ENCODE measurements around the gene CACNA2D4. TPM values are rescaled to one million over a fixed set of nuclear protein-coding genes. Genes with fewer than 3 reads are reported as not detected.

CACNA2D4 gene
- polyA plus RNA-seq, 10 donors = 1.3 to 4.4 (median 2.2) TPM

DNA sequence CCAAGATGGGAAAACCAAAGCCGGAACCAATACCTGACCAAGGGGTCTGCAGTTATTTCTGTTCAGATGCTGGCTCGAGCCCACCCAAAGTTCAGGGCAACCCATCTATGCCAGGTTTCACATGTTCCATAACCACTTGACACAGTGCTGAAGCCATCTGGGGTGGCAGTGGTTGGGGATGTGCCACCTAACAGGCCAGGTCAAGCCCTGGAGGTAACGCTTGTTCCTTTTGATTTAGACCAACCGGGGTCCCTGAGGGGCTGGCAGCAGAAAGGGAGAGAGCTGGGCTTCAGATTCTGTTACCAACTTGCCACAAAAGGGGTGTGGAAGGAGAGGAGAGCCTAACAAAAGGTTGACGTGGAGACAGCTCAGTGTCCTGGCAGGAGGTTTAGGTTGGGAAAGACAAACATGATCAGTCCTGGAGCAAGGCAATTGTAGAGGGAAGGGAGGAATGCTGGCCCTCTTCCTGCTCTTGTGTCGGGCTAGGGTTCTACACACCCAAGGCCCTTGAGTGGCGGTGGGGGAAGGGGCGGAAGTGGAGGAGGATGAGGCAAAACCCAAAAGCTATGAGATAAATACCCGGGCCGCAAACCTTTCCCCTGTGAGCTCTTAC lies 31.9 kb downstream of the CACNA2D4 start:
- DNase-seq = no peak

DNA sequence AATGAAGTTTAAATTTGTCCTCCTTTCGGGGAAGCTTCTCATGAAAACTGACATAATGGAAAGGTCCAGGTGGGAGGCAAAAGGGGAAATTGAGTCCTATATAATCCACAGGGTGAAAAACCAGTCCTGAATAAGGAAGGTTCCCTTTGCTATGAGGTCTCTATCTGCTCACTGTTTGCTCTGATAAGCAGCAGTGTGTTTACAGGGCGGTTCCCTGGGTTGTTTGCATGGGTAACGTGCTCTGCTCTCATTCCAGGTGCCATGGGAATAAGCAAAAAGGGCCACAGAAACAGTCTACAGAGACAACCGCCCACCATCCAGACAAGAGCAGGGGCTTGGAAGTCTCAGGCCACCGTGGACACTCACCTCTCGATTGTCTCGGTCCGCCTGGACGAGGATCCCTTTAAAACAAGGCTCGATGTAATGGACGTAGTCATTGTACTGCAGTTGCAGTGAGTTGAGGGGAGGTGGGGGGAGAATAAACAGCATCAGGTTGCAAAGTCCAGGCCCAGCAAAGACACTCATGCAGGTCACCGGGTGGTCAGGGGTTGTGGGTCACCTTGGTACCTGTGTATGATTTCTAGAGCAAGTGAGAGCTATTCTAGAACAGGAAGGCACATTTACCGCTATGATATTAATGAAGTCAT lies 32.7 kb downstream of the CACNA2D4 start:
- no peak for DNase-seq

DNA sequence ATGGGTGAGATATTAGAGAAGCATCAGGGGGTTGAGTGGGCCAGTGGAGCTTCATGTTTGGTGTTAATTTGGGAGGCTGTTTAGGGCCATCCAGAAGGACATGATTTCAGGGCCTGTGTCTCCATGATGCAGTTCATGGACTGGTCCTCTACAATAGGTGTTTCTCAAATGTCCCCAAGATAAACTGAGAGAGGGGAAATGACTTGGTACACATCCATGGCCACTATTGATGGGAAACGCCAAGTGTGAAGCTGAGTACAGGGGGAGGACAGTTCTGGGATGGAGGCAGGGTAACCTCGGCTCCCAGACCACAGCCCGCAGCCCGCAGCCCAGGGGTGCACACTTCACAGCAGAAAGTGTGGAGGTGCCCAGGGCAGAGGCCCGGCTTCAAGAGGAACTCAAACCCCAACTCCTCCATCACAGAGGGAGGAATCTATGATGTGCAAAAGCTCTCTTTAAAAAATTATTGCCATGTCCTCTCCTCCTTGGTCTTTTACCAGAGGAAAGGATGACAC lies 33.3 kb downstream of the CACNA2D4 start:
- no peak for DNase-seq

DNA sequence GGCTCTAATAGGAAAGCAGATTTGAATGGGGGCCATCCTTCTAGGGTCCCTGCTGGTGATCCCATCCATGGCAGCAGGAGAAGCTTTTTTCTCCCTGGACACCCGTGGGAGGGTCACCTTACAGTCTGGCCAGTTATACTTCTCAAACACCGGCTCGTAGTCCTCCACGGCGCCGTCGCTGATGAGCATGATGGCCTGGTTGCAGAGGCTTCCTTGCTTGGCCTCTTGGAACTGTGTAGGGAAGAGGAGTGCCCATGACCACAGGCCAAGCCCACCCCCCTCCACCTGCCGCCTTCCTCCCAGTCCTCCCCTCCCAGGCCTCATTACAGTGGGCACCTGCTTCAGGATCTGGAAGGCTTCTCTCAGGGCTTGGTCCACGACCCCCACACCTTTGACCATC lies 33.8 kb downstream of the CACNA2D4 start:
- no peak for DNase-seq

DNA sequence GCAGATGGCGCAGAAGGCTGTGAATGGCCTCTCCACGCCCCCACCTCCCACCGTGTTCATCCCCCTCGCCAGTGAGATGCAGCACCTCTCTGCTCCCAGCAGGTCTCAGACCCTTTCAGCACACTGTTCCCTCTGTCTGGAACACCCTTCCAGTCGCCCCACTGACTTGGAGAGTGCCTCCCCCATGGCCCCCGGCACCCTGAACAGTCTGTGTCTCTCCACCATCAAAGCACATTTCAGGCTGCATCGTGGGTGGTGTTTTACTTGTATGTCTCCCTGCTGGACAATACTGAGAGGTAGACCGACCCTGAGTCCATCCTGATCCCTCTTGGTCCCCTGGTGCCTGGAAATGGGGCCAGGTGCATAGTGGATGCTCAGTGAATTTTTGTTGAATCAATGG lies 34.9 kb downstream of the CACNA2D4 start:
- no peak for DNase-seq

DNA sequence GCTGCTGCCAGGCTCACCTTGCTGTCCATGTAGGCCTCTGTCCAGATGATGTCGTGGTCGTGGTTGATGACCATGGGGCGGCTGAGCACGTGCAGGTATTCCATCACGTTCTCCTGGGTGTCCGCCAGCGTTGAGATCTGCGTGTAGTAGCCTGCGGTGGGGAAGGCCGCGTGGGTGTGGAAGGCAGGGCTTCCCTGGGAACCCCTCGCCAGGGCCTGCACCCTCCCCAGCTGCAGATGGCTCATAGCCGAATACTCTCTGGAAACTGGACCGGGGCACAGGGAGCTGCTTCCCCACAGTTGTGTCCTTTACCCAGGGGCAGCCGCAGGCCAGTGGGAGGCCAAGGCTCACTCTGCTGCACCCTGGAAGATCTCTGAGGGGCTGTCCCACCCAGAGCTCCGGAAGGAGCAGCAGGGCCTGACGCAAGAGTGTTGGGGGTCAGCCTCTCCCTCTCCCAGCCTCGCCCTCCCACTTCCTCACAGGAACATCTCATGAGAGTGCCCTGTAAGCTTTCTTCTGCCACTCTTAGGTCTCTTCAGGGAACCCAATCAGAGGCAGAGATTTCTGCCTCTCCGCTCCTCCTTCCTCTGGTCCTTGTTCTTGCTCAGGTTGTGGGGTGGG lies 35.5 kb downstream of the CACNA2D4 start:
- no peak for DNase-seq

DNA sequence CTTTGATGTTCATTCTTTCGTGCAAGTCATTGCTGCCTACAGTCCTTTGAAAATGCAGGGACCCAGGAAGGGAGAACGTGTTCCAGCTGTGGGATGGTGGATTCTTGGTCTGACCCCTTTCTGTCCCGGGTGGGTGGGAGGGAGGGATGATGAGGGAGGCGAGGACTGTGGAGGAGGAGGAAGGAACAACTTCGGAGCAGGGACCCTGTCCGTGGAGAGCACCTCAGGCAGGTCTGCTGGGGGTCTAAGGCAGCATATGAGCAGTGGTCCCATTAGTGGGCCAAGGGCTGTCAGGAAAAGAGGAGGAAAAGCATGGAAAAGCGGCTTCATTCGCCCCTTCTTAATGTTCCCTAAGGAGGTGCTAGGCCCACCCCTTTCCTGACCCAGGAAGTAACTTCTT lies 36.0 kb downstream of the CACNA2D4 start:
- DNase-seq = no peak

DNA sequence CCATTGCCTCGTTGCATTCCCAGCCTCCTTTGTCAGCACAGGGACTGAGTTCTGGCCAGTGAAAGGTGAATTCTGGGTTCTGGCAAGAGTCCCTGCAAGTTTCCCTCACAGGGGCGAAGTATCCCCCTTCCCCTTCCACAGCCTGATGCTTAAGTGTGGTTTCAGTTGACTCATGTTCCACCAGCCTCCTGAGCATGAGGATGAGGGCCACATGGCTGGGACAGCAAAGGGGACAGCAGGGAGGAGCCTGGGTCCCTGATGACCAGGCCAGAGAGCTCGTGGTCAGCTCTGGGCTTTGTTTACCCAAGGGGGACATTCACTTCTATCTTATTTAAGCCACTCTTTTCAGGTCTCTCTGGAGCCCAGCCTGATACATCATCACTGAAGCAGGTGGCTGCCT lies 36.5 kb downstream of the CACNA2D4 start:
- DNase-seq = no peak

DNA sequence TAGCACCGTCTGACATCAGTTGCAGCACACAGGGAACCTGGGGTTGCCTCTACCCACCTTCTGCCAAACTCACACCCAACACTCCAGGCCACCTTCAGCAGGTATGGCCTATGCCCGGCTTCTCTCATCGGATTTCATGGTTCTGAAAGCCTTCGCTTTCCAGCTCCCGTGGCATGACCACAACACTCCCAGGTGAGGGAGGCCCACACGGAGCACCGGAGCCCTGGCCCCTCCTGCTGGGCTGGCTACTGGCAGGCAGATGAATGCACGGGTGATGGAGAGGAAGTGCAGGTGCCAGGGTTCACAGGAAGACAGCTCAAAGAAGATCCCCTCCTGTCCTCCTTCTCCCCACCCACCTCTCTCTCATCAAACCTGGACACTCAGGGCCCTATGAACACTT lies 37.2 kb downstream of the CACNA2D4 start:
- no peak for DNase-seq

DNA sequence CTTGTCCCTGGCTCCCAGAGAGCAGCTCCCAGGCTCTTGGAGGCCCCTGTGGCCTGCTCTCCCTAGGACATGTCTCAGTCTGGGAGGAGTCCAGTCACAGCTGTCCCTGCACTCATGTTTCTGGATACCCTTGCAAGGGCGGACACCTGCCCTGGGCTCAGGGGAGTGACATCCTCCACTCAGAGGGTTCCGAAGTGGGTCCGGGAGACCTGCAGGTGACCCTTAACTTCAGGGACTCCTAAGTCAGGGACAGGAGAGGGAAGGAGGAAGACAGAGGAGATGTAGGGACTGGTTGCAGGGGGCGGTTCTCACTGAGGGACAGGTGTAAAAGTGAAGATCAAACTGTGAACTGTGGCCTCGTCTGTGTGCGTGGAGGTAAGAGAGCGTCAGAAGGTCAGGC lies 37.6 kb downstream of the CACNA2D4 start:
- peak in 1 of 3 donors; percentile 11 for DNase-seq

DNA sequence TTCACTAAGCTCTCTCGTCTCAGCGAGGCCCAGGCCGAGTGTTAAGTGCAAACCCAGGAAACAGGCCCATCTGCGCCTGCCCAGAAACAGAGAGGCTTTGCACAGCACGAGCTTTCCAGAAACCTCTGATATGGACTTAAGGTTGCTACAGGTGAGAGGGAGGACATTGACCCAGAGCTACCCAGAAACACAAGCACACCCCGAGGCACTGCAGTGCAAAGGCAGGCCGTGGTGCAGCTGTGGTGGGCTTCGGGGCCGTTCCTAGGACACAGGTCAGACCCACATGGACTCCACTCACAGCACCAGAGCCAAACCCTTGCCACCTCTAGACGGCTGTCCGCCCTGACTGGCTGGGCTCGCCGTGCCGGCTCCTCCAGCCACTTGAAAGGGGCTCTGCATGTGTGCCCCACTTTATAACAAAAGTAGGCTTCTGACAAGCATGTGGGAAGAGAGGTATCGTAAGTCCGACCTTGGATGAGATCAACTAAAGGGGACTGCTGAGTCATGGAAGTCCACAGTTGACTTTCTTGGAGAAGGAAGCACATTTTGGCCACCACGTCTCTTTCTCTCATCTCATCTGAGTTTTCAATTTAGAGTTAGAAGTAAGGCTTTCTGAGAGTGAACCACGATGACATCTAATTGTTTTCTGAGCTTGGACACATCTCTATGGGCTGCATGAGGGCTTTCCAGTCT lies 38.2 kb downstream of the CACNA2D4 start:
- DNase-seq = no peak

DNA sequence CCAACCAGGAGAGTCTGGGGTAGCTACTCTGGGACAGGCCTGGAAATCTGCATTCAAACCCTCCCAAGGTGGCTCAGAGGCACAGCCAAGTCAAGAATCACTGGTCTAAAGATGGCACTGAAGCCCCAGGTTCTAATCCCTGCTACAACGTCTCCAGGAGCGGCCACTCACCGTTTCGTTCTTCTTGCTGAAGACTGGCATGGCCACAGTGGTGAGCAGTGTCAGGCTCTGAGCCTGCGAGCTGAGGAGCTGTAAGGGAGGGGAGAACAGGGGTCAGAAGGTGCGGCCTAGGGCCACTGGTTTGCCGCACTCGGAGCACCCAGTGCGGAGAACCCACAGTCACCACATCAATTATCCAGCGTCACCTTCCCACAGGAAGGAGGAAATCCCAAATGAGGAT lies 38.8 kb downstream of the CACNA2D4 start:
- DNase-seq = no peak

DNA sequence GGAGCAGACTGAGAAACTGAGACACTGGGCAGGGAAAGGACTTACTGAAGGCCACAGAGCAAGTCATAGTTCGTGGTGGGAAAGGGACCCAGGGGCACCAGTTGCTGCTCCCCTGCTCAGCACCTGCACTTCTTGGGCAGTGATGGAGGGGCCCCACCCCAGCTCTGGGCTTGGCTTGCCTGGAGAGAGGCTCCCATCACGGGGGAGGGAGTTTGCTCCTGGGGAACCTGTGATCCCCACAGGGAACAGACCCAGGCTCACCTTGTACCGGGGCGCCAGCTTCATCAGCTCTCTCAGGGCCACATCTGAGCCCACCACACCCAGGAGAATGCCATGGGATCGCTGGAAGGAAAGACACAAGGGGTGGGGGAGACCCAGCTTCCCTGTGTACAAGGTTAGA lies 39.8 kb downstream of the CACNA2D4 start:
- no peak for DNase-seq

DNA sequence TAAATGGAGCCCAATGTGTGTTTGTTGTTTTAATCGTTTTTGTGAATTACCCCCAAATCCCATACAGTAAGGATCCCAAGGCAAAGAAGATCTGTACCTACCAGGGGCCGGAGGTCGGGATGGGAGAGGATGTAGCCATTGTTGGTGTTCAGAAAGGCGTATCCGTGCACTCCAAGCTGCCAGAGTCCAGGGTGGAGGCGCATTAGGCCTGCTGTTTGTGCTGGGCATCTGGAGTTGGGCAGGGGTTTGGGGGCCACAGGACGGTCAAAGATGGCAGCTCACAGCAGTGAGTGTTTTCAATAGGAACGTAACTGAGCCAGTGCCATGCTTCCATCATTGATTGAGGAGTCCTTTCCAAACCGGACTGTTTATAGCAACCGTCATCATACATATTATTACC lies 40.2 kb downstream of the CACNA2D4 start:
- DNase-seq = no peak

DNA sequence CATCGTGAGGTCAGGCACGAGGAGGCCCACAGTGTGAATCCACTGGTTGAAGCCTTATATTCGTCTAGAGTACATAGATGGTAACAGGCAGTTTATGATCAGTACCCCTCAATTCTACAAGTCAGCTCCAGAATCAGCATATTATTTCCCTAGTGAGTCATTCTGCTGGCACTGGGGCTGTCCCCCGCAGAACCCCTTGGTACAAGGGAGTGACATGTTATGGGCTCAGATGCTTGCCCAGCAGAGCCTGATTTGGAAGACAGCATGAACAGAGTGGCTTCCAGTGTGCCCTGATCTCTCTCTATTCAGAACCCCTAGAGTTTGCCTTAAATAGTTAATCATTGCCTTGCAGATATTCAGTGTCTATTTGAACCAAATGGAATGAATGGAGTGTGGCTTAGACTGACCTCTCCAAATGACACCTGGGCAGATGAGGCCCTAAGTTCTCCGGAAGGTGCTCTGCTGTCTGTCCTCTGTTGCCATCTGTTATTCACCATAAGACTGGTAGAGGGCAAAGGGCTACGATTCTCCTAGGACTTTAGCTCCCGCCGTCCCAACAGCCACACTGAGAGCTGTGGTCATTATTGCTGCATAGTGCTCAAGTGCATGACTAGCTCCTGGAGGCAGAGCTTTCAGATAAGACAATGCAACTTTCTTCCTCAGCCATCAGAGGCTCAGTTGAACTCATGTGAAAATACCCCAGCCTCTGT lies 41.1 kb downstream of the CACNA2D4 start:
- no peak for DNase-seq

DNA sequence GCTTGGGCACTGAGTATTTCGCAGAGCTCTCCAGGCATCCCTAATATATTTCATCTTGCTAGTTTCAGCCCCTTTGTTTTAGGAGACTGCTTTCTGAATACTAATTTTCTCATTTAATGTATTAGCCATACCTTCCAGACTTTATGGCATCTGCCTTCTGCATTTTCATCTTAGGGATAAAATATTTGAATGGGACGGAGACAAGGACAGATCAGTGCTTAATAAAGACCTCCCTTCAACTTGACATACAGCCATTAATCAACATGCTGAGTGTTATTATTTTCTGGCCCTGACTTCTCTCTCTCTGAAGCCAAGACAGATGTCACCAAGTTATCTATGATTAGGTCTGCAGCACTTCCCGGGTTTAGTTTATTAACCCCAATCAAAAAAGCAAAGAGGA lies 42.4 kb downstream of the CACNA2D4 start:
- DNase-seq = no peak

DNA sequence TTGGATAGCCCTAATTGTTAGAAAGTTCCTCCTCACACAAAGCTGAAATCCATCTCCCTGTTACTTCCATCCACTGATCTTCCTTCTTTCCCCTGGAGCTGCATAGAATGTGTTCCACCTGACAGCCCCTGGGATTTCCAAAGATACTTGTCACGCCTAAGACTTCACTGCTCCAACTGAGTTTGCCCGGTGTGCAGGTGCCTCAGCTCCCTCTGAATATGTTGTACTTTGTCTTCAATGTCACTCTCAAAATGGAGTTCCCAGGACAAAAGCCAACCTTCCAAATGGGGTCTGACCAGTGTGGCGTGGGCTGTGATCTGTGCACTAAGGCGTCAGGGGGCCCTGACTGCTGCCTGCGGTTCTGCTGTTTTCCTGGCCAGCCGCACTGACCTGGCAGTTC lies 42.8 kb downstream of the CACNA2D4 start:
- no peak for DNase-seq

DNA sequence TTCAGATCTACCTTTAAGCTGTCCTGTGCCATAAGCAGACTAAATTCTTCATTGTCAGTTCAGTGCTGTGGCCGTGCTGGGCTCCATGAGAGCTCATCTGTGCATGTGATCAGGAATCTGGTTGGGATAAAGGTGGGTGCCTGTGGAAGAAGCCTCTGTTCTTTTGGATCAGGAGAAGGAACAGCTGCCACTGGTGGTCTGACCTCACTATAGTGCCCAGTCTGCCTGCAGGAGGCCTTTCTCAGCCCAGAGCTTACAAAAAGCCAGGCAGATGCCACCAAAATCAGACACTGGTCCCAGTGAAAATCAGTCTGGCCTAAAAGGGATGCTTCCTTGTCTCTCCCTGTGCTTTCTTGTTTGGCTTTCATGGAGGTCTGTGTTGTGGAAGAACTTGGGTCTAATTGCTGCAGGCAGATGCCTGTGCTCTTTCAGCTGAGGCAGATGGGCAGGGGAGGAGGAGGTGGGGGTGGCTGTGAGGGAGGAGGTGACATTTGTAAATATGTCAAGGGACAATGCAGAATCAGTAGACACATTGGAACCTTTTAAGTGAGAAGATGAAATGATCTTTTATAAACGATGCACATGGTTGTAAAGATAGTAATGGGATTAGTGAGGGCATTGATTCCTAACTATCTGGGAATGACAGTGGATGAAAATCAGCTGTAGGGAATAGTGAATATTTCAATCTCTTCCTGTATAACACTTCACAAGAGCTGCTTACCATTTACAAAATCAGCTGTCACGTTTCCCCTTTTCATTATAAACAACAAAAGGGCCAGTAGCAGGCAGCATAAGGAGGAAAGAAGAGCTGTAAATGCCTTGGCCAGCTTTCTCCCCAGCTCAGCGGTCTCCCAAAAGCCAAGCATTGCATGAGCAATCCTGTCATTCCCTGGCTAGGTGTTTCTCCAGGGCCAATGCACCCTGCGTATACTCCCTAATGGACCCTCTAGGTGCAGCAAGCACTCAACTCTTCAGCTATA lies 44.6 kb downstream of the CACNA2D4 start:
- no peak for DNase-seq

DNA sequence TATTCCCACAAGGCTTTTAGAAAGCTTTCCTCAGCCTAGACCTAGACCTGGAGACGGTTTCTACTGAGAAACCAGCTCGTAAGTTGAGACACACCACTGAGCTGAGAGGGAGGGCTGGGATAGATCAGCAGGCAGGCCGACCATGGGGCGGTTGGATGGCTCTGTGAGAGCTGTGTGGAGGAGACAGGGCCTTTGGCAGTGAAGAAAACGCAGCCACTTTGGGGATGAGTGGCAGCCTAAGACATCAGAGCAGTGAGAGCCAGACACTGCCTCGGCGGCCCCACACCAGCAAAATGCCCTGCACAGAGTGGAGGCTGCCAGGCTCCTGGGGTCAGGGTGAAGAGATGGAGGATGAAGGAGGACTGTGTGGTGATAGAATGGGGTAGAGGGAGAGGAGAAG lies 46.0 kb downstream of the CACNA2D4 start:
- no peak for DNase-seq

DNA sequence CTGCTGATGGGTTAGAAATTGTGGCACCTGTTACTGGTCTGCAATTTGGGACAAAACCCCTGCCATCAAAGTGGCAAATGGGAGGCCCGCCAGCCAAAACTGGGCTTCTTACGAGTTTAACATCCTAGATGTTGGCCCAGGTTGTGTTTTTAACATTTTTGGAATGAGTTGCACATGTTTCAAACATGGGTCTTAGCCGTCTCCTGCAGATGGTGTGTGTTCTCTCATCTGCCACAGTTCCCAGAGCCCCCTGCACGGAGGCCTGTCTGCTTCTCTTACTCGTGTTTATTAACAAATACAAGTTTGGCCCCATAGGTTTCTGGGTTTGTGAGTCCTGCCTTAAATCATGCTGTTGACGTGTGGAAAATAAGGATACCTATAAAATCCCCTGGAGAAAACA lies 46.5 kb downstream of the CACNA2D4 start:
- DNase-seq = no peak

Data from muscle of back (tissue), 11 donors.